A549 (cell line): ENCODE results near the gene EPS8.

Experiments
- EP300 ChIP-seq, 2 experiments: fragments of >200 bp; sonication (Bioruptor Twin); formaldehyde crosslinking; IDR thresholded peaks; 2 replicates in 1 of 2; 3 replicates in 1 of 2; pipeline ENCODE4 v1.6.1; 2016 to 2017
- MYC ChIP-seq: IDR thresholded peaks from 2 replicates; pipeline ENCODE4 v1.6.1; 2012; ENCODE audit warnings: mild to moderate bottlenecking, inconsistent platforms, low read length, improper control_type of control experiment, borderline replicate concordance
- NR3C1 ChIP-seq: fragments of >200 bp; sonication (Bioruptor Twin); formaldehyde crosslinking; IDR thresholded peaks from 3 replicates; pipeline ENCODE4 v1.6.1; 2017
- POLR2A ChIP-seq: IDR thresholded peaks from 2 replicates; pipeline ENCODE4 v1.6.1; 2012; ENCODE audit warnings: mild to moderate bottlenecking, low read length
- TF ChIP-seq, protein P1 (sequence below): fragments of 200-600 bp; sonication (generic); IDR thresholded peaks from 2 replicates; pipeline ENCODE4 v1.6.1; 2016; ENCODE audit warnings: antibody characterized with exemption, mild to moderate bottlenecking, moderate library complexity
- TF ChIP-seq, protein P2 (sequence below): fragments of >200 bp; sonication (Bioruptor Twin); formaldehyde crosslinking; IDR thresholded peaks from 3 replicates; pipeline ENCODE4 v1.5.1; 2016

DNA sequence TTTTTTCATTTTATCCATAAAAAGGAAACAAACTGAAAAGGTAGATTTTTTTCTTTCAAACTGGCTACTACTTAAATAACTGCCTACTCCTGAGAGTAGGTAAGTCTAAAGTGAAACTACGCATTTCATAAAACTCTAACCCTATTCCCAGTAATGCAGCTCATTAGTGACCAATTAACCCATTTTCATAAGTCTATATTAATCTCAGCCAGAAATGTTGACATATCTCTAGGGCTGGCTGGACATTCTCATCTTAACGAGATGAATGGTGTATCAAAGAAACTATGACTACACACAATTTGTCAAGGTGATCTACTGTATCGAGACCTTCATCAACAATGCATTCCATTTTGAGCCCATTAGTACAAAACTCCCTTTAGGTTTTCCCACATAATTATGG, 57.2 kb downstream of the EPS8 start:
- no peak for TF ChIP-seq POLR2A
- no peak for TF ChIP-seq EP300 (IDR thresholded peaks at IDR 0.05)
- TF ChIP-seq NR3C1 = no peak
- TF ChIP-seq, protein P1, sequence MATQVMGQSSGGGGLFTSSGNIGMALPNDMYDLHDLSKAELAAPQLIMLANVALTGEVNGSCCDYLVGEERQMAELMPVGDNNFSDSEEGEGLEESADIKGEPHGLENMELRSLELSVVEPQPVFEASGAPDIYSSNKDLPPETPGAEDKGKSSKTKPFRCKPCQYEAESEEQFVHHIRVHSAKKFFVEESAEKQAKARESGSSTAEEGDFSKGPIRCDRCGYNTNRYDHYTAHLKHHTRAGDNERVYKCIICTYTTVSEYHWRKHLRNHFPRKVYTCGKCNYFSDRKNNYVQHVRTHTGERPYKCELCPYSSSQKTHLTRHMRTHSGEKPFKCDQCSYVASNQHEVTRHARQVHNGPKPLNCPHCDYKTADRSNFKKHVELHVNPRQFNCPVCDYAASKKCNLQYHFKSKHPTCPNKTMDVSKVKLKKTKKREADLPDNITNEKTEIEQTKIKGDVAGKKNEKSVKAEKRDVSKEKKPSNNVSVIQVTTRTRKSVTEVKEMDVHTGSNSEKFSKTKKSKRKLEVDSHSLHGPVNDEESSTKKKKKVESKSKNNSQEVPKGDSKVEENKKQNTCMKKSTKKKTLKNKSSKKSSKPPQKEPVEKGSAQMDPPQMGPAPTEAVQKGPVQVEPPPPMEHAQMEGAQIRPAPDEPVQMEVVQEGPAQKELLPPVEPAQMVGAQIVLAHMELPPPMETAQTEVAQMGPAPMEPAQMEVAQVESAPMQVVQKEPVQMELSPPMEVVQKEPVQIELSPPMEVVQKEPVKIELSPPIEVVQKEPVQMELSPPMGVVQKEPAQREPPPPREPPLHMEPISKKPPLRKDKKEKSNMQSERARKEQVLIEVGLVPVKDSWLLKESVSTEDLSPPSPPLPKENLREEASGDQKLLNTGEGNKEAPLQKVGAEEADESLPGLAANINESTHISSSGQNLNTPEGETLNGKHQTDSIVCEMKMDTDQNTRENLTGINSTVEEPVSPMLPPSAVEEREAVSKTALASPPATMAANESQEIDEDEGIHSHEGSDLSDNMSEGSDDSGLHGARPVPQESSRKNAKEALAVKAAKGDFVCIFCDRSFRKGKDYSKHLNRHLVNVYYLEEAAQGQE = no peak
- TF ChIP-seq, protein P2, sequence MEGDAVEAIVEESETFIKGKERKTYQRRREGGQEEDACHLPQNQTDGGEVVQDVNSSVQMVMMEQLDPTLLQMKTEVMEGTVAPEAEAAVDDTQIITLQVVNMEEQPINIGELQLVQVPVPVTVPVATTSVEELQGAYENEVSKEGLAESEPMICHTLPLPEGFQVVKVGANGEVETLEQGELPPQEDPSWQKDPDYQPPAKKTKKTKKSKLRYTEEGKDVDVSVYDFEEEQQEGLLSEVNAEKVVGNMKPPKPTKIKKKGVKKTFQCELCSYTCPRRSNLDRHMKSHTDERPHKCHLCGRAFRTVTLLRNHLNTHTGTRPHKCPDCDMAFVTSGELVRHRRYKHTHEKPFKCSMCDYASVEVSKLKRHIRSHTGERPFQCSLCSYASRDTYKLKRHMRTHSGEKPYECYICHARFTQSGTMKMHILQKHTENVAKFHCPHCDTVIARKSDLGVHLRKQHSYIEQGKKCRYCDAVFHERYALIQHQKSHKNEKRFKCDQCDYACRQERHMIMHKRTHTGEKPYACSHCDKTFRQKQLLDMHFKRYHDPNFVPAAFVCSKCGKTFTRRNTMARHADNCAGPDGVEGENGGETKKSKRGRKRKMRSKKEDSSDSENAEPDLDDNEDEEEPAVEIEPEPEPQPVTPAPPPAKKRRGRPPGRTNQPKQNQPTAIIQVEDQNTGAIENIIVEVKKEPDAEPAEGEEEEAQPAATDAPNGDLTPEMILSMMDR = no peak
- no peak for TF ChIP-seq MYC
